Measurements from ENCODE around the gene NRM. TPM values are rescaled to one million over a fixed set of nuclear protein-coding genes. Genes with fewer than 3 reads are reported as not detected.

NRM gene
- total and polyA plus RNA-seq, 2 of the 13 experiments (the other 11 are each of a cell fraction or from before 2014, with no cell fraction given) = 12.5 to 16.0 TPM

DNA sequence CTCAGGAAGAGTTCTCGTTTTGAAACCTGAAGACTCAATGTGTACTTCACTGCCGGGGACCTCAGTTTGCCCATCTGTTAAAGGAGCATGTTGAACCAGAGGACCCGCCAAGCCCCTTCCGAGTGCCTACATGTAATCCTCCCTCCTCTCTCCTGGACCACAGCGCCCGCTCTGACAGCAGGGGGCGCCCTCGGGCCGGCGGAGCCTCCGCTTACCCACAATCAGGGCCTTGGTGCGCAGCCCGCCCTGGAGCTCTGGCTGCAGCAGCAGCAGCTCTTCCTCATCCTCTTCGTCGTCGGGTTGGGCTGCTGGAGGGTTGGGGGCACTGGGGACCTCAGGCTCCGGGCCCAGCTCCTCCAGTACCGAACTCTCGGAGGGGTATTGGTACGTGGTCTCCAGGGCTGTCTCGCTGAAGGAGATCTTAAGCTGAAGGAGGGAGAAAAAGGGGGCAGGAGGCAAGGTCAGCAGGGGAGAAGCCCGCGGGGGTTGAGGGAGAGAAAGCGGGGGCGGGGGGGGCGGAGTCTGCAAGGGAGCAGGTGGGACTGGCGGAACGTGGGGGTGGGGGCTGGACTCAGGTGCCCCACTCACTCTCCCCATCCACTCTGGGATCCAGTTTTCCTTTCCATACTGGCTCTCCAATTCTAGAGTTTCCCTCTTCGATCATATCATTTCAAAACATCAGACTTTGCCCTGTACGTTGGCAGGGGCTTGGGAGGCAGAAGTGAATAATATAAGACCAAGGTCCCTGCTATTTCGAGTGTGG is 11.6 kb downstream of the NRM start (continued):
- TF ChIP-seq, protein P1, sequence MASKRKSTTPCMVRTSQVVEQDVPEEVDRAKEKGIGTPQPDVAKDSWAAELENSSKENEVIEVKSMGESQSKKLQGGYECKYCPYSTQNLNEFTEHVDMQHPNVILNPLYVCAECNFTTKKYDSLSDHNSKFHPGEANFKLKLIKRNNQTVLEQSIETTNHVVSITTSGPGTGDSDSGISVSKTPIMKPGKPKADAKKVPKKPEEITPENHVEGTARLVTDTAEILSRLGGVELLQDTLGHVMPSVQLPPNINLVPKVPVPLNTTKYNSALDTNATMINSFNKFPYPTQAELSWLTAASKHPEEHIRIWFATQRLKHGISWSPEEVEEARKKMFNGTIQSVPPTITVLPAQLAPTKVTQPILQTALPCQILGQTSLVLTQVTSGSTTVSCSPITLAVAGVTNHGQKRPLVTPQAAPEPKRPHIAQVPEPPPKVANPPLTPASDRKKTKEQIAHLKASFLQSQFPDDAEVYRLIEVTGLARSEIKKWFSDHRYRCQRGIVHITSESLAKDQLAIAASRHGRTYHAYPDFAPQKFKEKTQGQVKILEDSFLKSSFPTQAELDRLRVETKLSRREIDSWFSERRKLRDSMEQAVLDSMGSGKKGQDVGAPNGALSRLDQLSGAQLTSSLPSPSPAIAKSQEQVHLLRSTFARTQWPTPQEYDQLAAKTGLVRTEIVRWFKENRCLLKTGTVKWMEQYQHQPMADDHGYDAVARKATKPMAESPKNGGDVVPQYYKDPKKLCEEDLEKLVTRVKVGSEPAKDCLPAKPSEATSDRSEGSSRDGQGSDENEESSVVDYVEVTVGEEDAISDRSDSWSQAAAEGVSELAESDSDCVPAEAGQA (IDR thresholded peaks at IDR 0.05; ENCODE audit: low read depth) = 0 out of 2 replicates have a peak, but pooled peaks have one; percentile 41
- TF ChIP-seq, protein P1 (CRISPR knock-in tag; IDR thresholded peaks at IDR 0.05; ENCODE audit: borderline replicate concordance) = no peak
- TF ChIP-seq JARID2 (CRISPR knock-in tag; IDR thresholded peaks at IDR 0.05; ENCODE audit: insufficient replicate concordance) (peak; percentile 62), MXD4 (CRISPR knock-in tag; IDR thresholded peaks at IDR 0.05) (peak; percentile 56; the same call in 1 of the 2 replicates), RAD21 (CRISPR knock-in tag; IDR thresholded peaks at IDR 0.05) (peak; percentile 99), CBX5 (CRISPR knock-in tag; IDR thresholded peaks at IDR 0.05; ENCODE audit: borderline replicate concordance) (peak; percentile 46; the same call in 1 of the 2 replicates), MYC (CRISPR knock-in tag; IDR thresholded peaks at IDR 0.05; ENCODE audit: borderline replicate concordance) (peak; percentile 39; the same call in 1 of the 2 replicates), POLR2G (IDR thresholded peaks at IDR 0.05; ENCODE audit: low read depth, low read length) (no peak), AGO1 (IDR thresholded peaks at IDR 0.05; ENCODE audit: low read depth, low read length, poor library complexity, severe bottlenecking) (peak; percentile 55), ZBTB38 (CRISPR knock-in tag; IDR thresholded peaks at IDR 0.05) (peak; percentile 90), ZNF891 (CRISPR knock-in tag; IDR thresholded peaks at IDR 0.05) (peak; percentile 89; the same call in 1 of the 2 replicates), NFKB2 (CRISPR knock-in tag; IDR thresholded peaks at IDR 0.05; ENCODE audit: borderline replicate concordance) (peak; percentile 64; the same call in 1 of the 2 replicates), ZNF563 (CRISPR knock-in tag; IDR thresholded peaks at IDR 0.05) (no peak), ZNF557 (CRISPR knock-in tag; IDR thresholded peaks at IDR 0.05) (no peak), TBL1XR1 (IDR thresholded peaks at IDR 0.05; ENCODE audit: borderline replicate concordance, low read length, partially characterized antibody) (no peak), DNMT3B (CRISPR knock-in tag; conservative IDR thresholded peaks at IDR 0.05) (peak; percentile 44; the same call in 1 of the 2 replicates), KMT2A (CRISPR knock-in tag; IDR thresholded peaks at IDR 0.05) (peak; percentile 76; the same call in 1 of the 2 replicates), ZFP36L2 (CRISPR knock-in tag; IDR thresholded peaks at IDR 0.05) (peak; percentile 78; the same call in 1 of the 2 replicates), ZNF24 (IDR thresholded peaks at IDR 0.05) (0 out of 2 replicates have a peak, but pooled peaks have one; percentile 36), ZBTB1 (CRISPR knock-in tag; IDR thresholded peaks at IDR 0.05; ENCODE audit: borderline replicate concordance) (no peak), CBFB (CRISPR knock-in tag; IDR thresholded peaks at IDR 0.05) (peak; percentile 85; the same call in 1 of the 2 replicates), NONO (IDR thresholded peaks at IDR 0.05) (no peak), NONO (CRISPR knock-in tag; conservative IDR thresholded peaks at IDR 0.05) (peak; percentile 74; the same call in 1 of the 2 replicates)
- TF ChIP-seq, protein P2, sequence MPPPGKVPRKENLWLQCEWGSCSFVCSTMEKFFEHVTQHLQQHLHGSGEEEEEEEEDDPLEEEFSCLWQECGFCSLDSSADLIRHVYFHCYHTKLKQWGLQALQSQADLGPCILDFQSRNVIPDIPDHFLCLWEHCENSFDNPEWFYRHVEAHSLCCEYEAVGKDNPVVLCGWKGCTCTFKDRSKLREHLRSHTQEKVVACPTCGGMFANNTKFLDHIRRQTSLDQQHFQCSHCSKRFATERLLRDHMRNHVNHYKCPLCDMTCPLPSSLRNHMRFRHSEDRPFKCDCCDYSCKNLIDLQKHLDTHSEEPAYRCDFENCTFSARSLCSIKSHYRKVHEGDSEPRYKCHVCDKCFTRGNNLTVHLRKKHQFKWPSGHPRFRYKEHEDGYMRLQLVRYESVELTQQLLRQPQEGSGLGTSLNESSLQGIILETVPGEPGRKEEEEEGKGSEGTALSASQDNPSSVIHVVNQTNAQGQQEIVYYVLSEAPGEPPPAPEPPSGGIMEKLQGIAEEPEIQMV (CRISPR knock-in tag; IDR thresholded peaks at IDR 0.05; ENCODE audit: low read depth) = 0 out of 2 replicates have a peak, but pooled peaks have one; percentile 61

All from HepG2 (cell line).